Right ventricle myocardium inferior (tissue), 1 donor: ENCODE data around the gene EXOC6B. TPM values are rescaled to one million over a fixed set of nuclear protein-coding genes. Genes with fewer than 3 reads are reported as not detected.

Experiments used
- ATAC-seq: fragments of 200-7000 bp; cut with Tn5 transposase; one replicate; pipeline ENCODE4 v1.9.1; 2020; ENCODE audit warnings: mild to moderate bottlenecking, moderate library complexity
- DNase-seq: peaks from one replicate; pipeline ENCODE4 v3.0.0; 2021; ENCODE audit errors: missing footprints
- intact Hi-C: fragments of 100-400 bp; cut with DNase I; formaldehyde crosslinking; loops from one replicate; pipeline ENCODE4 v1.11.0; 2022
- total RNA-seq: library from RNA; stranded (reverse); fragmentation: NEBNext Ultra II Directional; extraction: Animal tissue kit (Norgen Biotek cat#: 25700); gene quantifications from one replicate; pipeline ENCODE4 v1.2.1, GENCODE V29; 2021
- donor health status: DM: no; HTN: yes; CAD: no; lungs with severe emphysema.

Gene EXOC6B
- total RNA-seq, 1 donor from 2014 or later = 117 TPM

- ATAC-seq (no peak), DNase-seq (no peak)
- intact Hi-C loops = no loop called here
Measured at GRCh38 chr2:72155151-72155550, 670.7 kb downstream of the EXOC6B start.

GRCh38 chr2:72154386-72154975 lies 671.4 kb downstream of the EXOC6B start:
- no peak for ATAC-seq
- no peak for DNase-seq
- intact Hi-C loops = loop anchor here (5.0 kb wide), 1 partner anchor 423 kb away; no protein-coding TSS in a partner anchor

GRCh38 chr2:72153924-72154323 lies 671.9 kb downstream of the EXOC6B start:
- intact Hi-C loops = loop anchor here (5.0 kb wide), 1 partner anchor 423 kb away; no protein-coding TSS in a partner anchor
- DNase-seq (no peak), ATAC-seq (no peak)

- DNase-seq (peak; percentile 50), ATAC-seq (no peak)
- intact Hi-C loops = loop anchor here (5.0 kb wide), 1 partner anchor 424 kb away; no protein-coding TSS in a partner anchor
Measured at GRCh38 chr2:72153026-72153791, 672.6 kb downstream of the EXOC6B start.

GRCh38 chr2:72150861-72151356 lies 674.9 kb downstream of the EXOC6B start:
- no peak for DNase-seq

GRCh38 chr2:72150157-72150860 lies 675.5 kb downstream of the EXOC6B start:
- DNase-seq = peak; percentile 70
- ATAC-seq = peak; percentile 78
- intact Hi-C loops = loop anchor here (1.0 to 5.0 kb wide), 4 partner anchors 226 to 605 kb away; no protein-coding TSS in a partner anchor

More at GRCh38 chr2:72150861-72151356, 674.9 kb downstream of the EXOC6B start:
- intact Hi-C loops = loop anchor here (1.0 to 5.0 kb wide), 4 partner anchors 227 to 606 kb away; no protein-coding TSS in a partner anchor
- no peak for ATAC-seq

GRCh38 chr2:72149556-72150156 lies 676.2 kb downstream of the EXOC6B start:
- ATAC-seq (peak; percentile 1), DNase-seq (no peak)
- intact Hi-C loops = loop anchor here (1.0 to 5.0 kb wide), 5 partner anchors 225 to 604 kb away; no protein-coding TSS in a partner anchor

- intact Hi-C loops = loop anchor here (5.0 kb wide), 1 partner anchor 542 kb away; no protein-coding TSS in a partner anchor
- ATAC-seq (peak; percentile 30), DNase-seq (peak; percentile 67)
Measured at GRCh38 chr2:72148837-72149555, 676.8 kb downstream of the EXOC6B start.

GRCh38 chr2:72148003-72148836 lies 677.6 kb downstream of the EXOC6B start:
- ATAC-seq = no peak
- DNase-seq = no peak
- intact Hi-C loops = loop anchor here (5.0 kb wide), 1 partner anchor 541 kb away; no protein-coding TSS in a partner anchor

GRCh38 chr2:72147303-72147971 lies 678.4 kb downstream of the EXOC6B start, which contains the start of gene CYP26B1:
CYP26B1 (minus strand) TSS chr2:72147862; CDS start chr2:72147834, 28 bp downstream.
- DNase-seq (peak; percentile 71), ATAC-seq (no peak)
- intact Hi-C loops = loop anchor here (5.0 kb wide), 1 partner anchor 540 kb away; no protein-coding TSS in a partner anchor

- no peak for ATAC-seq
- intact Hi-C loops = loop anchor here (5.0 kb wide), 1 partner anchor 539 kb away; no protein-coding TSS in a partner anchor
Measured at GRCh38 chr2:72146347-72147302, 679.2 kb downstream of the EXOC6B start.

GRCh38 chr2:72145658-72146329 lies 680.0 kb downstream of the EXOC6B start:
- DNase-seq = peak; percentile 32
- intact Hi-C loops = loop anchor here (5.0 kb wide), 1 partner anchor 538 kb away; no protein-coding TSS in a partner anchor
- ATAC-seq = no peak

More at GRCh38 chr2:72146347-72147302, 679.2 kb downstream of the EXOC6B start:
- peak; percentile 64 for DNase-seq

- ATAC-seq = peak; percentile 38
- intact Hi-C loops = loop anchor here (5.0 kb wide), 1 partner anchor 538 kb away; no protein-coding TSS in a partner anchor
- no peak for DNase-seq
Measured at GRCh38 chr2:72145289-72145657, 680.6 kb downstream of the EXOC6B start.

GRCh38 chr2:72144632-72145288 lies 681.1 kb downstream of the EXOC6B start:
- DNase-seq (peak; percentile 77), ATAC-seq (peak; percentile 64)
- intact Hi-C loops = loop anchor here (5.0 kb wide), 1 partner anchor 537 kb away; no protein-coding TSS in a partner anchor
